ENCODE results near the gene CHTOP. TPM values are rescaled to one million over a fixed set of nuclear protein-coding genes. Genes with fewer than 3 reads are reported as not detected.

Gene CHTOP
- total and polyA plus RNA-seq, 2 of the 13 experiments (the other 11 are each of a cell fraction or from before 2014, with no cell fraction given): 38.0 to 51.9 TPM

GRCh38 chr1:153670859-153671627 lies 37.2 kb downstream of the CHTOP start, which contains the start of gene ILF2 (continued):
- TF ChIP-seq ATF4 (CRISPR knock-in tag; IDR thresholded peaks at IDR 0.05) (peak in 1 of 2 experiments; percentile 49; a peak in 2 of 4 replicates), ZNF552 (CRISPR knock-in tag; IDR thresholded peaks at IDR 0.05; ENCODE audit: borderline replicate concordance) (no peak), NR2F6 (IDR thresholded peaks at IDR 0.05) (0 out of 2 replicates have a peak, but pooled peaks have one; percentile 38), NR2F6 (CRISPR knock-in tag; IDR thresholded peaks at IDR 0.05) (peak; percentile 6; the same call in 1 of the 2 replicates), FLYWCH1 (CRISPR knock-in tag; IDR thresholded peaks at IDR 0.05) (no peak), NR2F1 (CRISPR knock-in tag; IDR thresholded peaks at IDR 0.05) (no peak), ZFP36L2 (CRISPR knock-in tag; IDR thresholded peaks at IDR 0.05) (no peak), TP53 (CRISPR knock-in tag; conservative IDR thresholded peaks at IDR 0.05) (no peak), ZBTB7B (CRISPR knock-in tag; IDR thresholded peaks at IDR 0.05) (no peak), ZSCAN25 (CRISPR knock-in tag; IDR thresholded peaks at IDR 0.05) (peak; percentile 35), ZNF660 (CRISPR knock-in tag; IDR thresholded peaks at IDR 0.05; ENCODE audit: borderline replicate concordance, low read depth) (no peak), ZSCAN30 (CRISPR knock-in tag; IDR thresholded peaks at IDR 0.05) (peak; percentile 62; the same call in 1 of the 2 replicates), PAF1 (CRISPR knock-in tag; IDR thresholded peaks at IDR 0.05) (no peak), ZNF710 (CRISPR knock-in tag; IDR thresholded peaks at IDR 0.05; ENCODE audit: borderline replicate concordance) (peak; percentile 53; the same call in 1 of the 2 replicates), ZNF33A (CRISPR knock-in tag; IDR thresholded peaks at IDR 0.05; ENCODE audit: borderline replicate concordance) (no peak; the same call in 1 of the 2 replicates), DMAP1 (CRISPR knock-in tag; IDR thresholded peaks at IDR 0.05) (peak; percentile 94), ZNF709 (CRISPR knock-in tag; IDR thresholded peaks at IDR 0.05) (no peak), CHCHD3 (CRISPR knock-in tag; IDR thresholded peaks at IDR 0.05) (no peak), ZBTB4 (CRISPR knock-in tag; IDR thresholded peaks at IDR 0.05; ENCODE audit: borderline replicate concordance) (no peak), POLR2AphosphoS2 (IDR thresholded peaks at IDR 0.05; ENCODE audit: low read depth, low read length) (peak; percentile 56; the same call in 1 of the 2 replicates), ZNF597 (CRISPR knock-in tag; IDR thresholded peaks at IDR 0.05) (peak; percentile 74; the same call in 1 of the 2 replicates), ZNF17 (CRISPR knock-in tag; IDR thresholded peaks at IDR 0.05) (no peak), ZBTB21 (CRISPR knock-in tag; IDR thresholded peaks at IDR 0.05) (peak; percentile 47; the same call in 1 of the 2 replicates)

All from HepG2 (cell line).